Measurements from ENCODE around the gene SKIDA1.

SKIDA1 gene

DNA sequence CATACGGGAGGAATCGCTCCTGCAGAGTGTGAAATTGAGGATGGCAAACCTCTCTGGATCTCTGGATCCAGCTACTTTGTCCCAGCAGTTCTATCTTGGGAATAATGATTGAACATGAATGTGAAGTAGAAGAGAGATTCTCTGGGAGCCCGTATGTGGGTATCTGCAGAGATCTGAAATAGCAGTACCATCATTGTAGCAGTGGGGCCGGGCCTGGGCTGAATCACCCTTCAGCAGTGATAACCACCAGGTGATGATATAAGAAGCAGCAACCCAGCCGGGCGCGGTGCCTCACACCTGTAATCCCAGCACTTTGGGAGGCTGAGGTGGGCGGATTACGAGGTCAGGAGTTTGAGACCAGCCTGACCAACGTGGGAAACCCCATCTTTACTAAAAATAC is 51.9 kb downstream of the SKIDA1 start:
- no peak for DNase-seq

- no peak for DNase-seq
Observed at GRCh38 chr10:21473135-21473534, 52.3 kb downstream of the SKIDA1 start.

GRCh38 chr10:21468086-21468485 is 57.4 kb downstream of the SKIDA1 start:
- DNase-seq = no peak

GRCh38 chr10:21467633-21468032 is 57.8 kb downstream of the SKIDA1 start:
- DNase-seq = no peak

GRCh38 chr10:21464134-21464533 is 61.3 kb downstream of the SKIDA1 start:
- DNase-seq = no peak
